HK-2 (cell line): ENCODE measurements around the gene FGF11.

Experiments
- DNase-seq: peaks from one replicate; pipeline ENCODE4 v3.0.0-alpha.2; 2018; ENCODE audit not compliant: unreplicated experiment

Gene FGF11

GRCh38 chr17:7429722-7430121 lies 9.6 kb upstream of the FGF11 start:
- DNase-seq: no peak

DNA sequence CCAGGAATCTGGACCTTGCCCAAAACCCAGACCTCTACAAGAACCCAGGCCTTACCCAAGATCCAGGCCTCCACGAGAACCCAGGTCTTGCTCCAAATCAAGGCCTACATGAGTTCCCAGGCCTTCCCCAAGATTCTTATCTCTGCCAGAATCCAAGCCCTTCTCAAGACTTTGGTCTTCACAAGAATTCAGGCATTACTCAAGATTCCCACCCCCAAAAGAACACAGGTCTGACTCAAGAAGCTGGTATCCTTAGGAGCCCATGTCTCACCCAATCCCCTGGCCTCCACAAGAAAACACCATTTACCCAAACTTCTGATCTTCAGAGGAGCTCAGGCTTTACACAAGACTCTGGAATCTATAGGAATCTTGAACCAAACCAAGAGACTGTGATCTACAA lies 8.1 kb upstream of the FGF11 start:
- no peak for DNase-seq

- no peak for DNase-seq
Measured at GRCh38 chr17:7432296-7432695, 7.0 kb upstream of the FGF11 start.

- peak; percentile 68 for DNase-seq
Measured at GRCh38 chr17:7435676-7436555, 3.4 kb upstream of the FGF11 start.

DNA sequence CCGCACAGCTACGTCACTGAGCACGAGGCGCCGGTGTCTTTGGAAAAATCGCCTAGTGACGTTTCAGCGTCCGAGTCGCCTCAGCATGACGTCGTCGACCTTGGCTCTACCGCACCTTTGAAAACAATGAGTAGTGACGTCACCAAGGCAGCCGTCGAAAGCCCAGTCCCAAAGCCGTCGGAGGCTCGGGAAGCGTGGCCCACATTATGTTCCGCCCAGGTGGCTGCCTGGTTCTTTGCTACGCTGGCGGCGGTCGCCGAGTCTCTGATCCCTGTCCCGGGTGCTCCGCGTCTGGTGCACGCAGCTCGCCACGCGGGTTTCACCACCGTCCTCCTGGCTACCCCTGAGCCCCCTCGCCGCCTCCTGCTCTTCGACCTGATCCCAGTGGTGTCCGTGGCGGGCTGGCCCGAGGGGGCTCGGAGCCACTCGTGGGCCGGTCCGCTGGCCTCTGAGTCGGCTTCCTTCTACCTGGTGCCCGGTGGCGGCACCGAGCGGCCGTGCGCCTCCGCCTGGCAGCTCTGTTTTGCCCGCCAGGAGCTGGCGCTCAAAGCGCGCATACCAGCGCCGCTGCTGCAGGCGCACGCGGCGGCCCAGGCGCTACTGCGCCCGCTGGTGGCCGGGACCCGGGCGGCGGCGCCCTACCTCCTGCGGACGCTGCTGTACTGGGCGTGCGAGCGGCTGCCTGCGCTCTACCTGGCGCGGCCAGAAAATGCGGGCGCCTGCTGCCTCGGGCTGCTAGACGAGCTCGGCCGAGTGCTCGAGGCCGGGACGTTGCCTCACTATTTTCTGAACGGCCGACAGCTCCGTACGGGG lies 2.5 kb upstream of the FGF11 start:
- DNase-seq: peak; percentile 73

DNA sequence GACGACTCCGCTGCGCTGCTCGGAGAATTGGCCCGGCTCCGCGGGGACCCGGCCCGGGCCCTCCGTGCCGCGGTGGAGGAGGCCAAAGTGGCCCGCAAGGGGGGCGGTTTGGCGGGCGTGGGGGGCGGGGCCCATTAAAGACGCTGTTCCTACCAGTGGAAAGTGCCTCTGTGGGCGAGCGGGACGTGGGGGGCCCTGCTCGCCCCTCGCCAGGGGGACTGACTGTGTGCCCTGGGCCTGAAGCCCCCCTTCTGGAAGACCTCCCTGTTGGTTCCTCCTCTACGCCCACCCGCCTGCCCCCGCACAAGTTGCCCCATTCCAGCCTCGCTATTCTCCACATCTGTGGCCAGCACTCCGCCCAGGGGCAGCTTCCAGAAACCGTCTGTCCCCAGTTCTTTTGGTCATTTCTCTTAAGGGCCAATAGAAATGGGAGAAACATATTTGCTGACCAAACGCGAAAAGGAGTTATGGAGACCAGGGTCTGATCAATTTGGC lies 1.9 kb upstream of the FGF11 start:
- no peak for DNase-seq

- DNase-seq: no peak
Measured at GRCh38 chr17:7437950-7438614, 1.2 kb upstream of the FGF11 start.

GRCh38 chr17:7438656-7439460 lies 454 bp upstream of the FGF11 start:
- no peak for DNase-seq

GRCh38 chr17:7440113-7440833 lies 961 bp downstream of the FGF11 start:
- peak; percentile 78 for DNase-seq

DNA sequence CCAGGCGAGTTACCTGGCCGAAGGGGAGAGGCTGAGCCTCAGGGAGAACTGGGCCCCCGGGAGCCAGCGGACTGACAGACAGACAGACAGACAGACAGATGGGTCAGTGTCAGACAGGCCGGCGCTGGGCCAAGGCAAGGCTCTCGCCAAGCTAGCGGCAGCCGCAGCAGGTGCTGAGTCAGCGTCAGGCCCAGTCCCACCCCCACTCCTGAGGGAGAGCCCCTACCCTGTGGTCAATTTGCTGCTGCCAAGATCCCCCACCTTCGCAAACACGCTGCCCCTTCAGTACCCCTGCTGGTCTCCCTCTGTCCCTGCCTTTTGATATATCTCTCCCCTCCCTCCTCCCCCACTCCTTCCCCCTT lies 1.5 kb downstream of the FGF11 start:
- DNase-seq: peak; percentile 85

- DNase-seq: no peak
Measured at GRCh38 chr17:7441266-7441665, 2.0 kb downstream of the FGF11 start.

- DNase-seq: no peak
Measured at GRCh38 chr17:7442142-7442541, 2.8 kb downstream of the FGF11 start.

DNA sequence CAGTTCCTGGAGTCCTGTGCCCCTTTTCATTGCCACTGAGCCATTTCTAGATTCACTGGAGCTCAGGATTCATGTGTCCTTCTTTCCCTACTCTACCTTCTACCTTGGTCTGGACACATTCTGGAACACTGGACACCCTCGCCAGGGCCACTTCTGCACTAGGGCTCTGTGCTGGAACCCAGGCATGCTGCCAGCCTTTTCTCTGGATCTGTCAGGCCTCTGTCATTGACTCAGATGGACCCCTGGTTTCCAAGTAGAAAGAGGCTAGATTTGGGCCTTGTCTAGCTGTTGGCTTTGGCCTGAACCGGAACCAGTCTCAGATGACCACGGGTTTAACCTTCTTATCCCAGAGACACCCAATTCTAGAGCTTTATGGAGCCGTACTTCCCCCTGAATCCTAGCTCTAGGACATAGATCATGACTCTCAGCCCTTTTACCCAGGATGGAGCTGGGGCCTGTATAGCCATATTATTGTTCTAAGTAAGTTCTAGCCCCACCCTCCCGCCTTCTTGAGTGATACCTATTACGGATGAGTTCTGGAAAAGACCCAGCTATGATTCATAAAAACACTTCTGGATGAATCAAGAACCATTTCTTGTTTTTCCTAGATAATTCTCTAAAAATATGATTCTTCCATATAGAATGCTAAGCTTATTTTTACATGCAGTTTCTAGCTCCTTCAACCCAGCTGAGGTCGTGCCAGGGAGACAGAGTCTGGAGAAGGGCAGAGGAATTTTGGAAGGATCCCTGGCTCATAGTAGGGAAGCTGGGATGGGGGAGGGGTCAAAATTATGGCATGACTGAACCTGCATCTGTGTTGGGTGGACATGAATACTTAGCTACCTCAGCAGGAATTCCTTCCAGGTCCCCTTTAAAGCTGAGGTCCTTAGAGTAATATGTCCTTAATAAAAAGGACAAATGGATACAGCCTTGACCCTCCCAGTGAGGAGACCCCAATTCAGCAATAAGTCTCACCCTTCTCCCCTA lies 4.5 kb downstream of the FGF11 start:
- no peak for DNase-seq

GRCh38 chr17:7444682-7445618 lies 5.6 kb downstream of the FGF11 start, which contains the start of gene CHRNB1:
CHRNB1 (plus strand) TSS chr17:7445061; CDS start chr17:7445128, 67 bp downstream.
- peak; percentile 55 for DNase-seq

DNA sequence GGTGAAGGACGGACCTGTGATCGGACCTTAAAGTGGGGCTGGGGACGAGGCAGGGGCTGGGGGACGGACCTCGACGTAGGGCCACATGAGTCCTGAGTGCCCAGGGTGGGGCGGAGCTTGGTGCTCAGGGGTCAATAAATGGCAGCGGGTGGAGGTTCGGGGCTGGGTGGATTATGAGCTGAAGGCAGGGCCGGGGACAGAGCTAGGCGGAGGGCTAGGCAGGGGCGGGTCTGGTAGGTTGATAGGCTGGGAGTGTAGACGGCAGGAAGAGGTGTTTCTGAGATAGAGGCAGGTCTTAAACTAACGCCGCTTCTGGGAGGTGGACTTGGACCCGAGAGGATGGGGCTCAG lies 6.3 kb downstream of the FGF11 start:
- peak; percentile 49 for DNase-seq

DNA sequence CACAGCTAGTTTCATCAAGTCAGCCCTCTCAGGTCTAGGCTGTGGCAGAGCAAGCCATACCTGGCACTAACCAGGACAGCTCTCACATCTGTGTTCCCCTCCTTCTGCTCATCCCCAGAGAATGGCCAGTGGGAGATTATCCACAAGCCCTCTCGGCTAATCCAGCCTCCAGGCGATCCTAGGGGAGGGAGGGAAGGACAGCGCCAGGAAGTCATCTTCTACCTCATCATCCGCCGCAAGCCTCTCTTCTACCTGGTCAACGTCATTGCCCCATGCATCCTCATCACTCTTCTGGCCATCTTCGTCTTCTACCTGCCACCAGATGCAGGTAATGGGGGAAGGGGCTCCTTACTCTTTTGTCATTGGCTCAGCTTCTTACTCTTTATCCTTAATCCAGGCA lies 9.1 kb downstream of the FGF11 start:
- no peak for DNase-seq

DNA sequence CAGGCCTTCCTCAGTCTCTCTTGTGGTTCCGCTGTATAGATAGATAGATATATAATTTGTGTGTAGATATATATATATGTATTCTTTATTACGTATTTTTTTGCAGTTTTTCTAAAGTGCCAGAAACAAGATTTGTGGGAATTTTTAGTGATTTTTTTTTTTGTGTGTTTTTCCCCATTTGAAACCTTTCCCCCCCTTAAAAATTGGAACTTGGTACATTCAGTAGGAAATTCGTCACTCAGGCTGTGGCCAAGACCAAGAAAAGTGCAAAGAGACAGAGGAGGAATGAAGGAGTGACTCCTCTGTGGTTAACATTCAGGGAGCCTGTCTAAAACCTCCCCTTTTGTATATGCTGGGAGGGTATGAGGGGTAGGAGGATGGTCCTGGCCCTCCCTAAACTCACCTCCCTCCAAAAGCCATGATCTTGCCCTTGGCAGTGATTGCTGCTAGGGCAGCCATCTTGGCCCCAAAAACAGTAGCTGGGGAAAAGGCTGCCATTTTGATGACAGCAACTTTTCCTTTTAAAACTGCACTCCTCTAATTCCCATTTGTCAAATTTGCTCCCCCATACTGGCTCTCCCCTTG lies 20.7 kb downstream of the FGF11 start:
- no peak for DNase-seq
